Activated CD4-positive, alpha-beta memory T cell treated with anti-CD3 and anti-CD28 coated beads, Interleukin-2, amount 10 ng/mL, durations not matched to agents 7 days and 5 days (primary cell): Measurements from ENCODE around the gene CMSS1. TPM values are rescaled to one million over a fixed set of nuclear protein-coding genes. Genes with fewer than 3 reads are reported as not detected.

Experiments
- CTCF ChIA-PET: fragments of 350-600 bp; sonication (Branson Sonifier 250); formaldehyde crosslinking; loops from one replicate; lab custom pipeline; 2021; ENCODE audit warnings: antibody characterized with exemption, inconsistent platforms; lab: Charles Lee
- POLR2A ChIA-PET: fragments of 350-600 bp; sonication (Branson Sonifier 250); formaldehyde crosslinking; loops from one replicate; lab custom pipeline; 2021; ENCODE audit warnings: antibody characterized with exemption; lab: Charles Lee
- DNase-seq: peaks from one replicate; pipeline ENCODE4 v3.0.0-alpha.2; 2020
- H3K27ac Mint-ChIP-seq: one replicate; pipeline ENCODE4 v1.8.0; 2021; ENCODE audit warnings: mild to moderate bottlenecking, mixed read lengths
- H3K27me3 Mint-ChIP-seq: one replicate; pipeline ENCODE4 v1.8.0; 2021; ENCODE audit warnings: mixed read lengths
- H3K36me3 Mint-ChIP-seq: one replicate; pipeline ENCODE4 v1.8.0; 2021; ENCODE audit warnings: low read depth, mixed read lengths
- H3K4me1 Mint-ChIP-seq: one replicate; pipeline ENCODE4 v1.8.0; 2021; ENCODE audit warnings: mixed read lengths
- H3K4me3 Mint-ChIP-seq: one replicate; pipeline ENCODE4 v1.8.0; 2021; ENCODE audit warnings: mild to moderate bottlenecking, mixed read lengths
- H3K9me3 Mint-ChIP-seq: one replicate; pipeline ENCODE4 v1.8.0; 2021; ENCODE audit warnings: mixed read lengths
- total RNA-seq, 2 experiments: library from RNA; stranded (reverse); gene quantifications; one replicate each; pipeline ENCODE4 v1.2.3, GENCODE V29; 2021

Gene CMSS1
- total RNA-seq, 2 experiments from 2014 or later: 28.0 to 31.0 TPM

DNA sequence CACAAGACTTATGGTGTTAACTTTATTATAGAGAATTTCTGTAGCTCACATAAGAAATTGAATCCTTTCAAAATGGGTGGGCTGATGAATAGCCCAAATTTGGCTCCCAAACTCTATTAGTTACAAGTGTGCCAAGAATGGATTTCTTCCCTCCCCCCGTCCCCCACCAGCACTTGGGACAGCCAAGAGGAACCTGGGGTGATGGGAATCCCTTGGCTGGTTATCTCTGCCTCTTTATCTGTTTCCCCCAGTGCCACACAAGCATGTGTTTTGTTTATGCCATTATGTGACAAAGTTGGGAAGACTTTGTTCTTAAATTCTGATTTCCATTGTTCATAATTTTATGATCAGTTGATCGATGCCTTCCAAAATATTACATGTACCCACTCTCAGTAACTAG lies 28.3 kb downstream of the CMSS1 start:
- Mint-ChIP-seq H3K4me3 (no peak overlapping the region), H3K27me3 (no peaks in the 10 kb centered on the region), H3K27ac (no peak overlapping the region), H3K36me3 (no peaks in the 10 kb centered on the region), H3K4me1 (peaks cover 12% of the 10 kb centered on the region), H3K9me3 (no peaks in the 10 kb centered on the region)
- DNase-seq: no peak
- POLR2A ChIA-PET: no interaction called here
- CTCF ChIA-PET: interaction anchor here (0.6 to 2.2 kb wide), 4 partner anchors 12 to 481 kb away, joined by 3 to 9 read pairs (median 4); no protein-coding TSS in a partner anchor

DNA sequence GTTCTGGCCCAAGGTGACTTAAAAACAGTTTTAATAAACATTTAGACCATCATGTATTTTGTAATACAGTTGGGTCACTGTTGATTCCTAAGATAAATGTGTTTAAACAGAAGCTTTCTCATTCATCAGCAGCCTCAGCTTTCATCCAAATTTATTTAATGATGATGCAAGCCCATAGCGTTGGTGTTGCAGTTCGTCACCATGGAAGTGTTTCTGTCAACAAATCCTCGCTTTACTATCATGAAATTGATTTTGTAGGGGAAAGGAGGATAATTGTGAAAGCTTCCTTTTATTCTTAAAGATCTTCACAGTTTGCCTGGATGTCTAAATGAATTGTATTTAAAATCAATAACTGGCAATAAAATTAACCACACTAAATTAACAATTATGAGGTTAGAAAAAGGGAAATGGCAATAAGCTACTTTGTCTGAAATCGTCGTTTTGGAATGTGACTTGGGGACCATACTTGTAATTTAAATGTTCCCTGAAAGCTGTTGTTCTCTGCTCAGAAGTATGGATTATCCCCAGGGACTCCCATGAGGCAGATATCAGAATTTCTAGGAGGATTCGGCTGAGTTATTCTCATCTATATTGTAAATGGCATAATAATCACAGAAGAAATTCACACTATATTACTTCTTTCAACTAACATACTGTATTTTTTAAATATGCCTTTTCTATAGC lies 29.0 kb downstream of the CMSS1 start:
- no peak for DNase-seq
- H3K27me3 Mint-ChIP-seq: no peaks in the 10 kb centered on the region
- no peaks in the 10 kb centered on the region for H3K36me3 Mint-ChIP-seq
- CTCF ChIA-PET: interaction anchor here (0.6 to 2.2 kb wide), 5 partner anchors 13 to 481 kb away, joined by 3 to 9 read pairs (median 5); no protein-coding TSS in a partner anchor
- POLR2A ChIA-PET: no interaction called here
- peaks cover 12% of the 10 kb centered on the region for H3K4me1 Mint-ChIP-seq
- no peak overlapping the region for H3K4me3 Mint-ChIP-seq
- H3K27ac Mint-ChIP-seq: no peak overlapping the region
- H3K9me3 Mint-ChIP-seq: no peaks in the 10 kb centered on the region

DNA sequence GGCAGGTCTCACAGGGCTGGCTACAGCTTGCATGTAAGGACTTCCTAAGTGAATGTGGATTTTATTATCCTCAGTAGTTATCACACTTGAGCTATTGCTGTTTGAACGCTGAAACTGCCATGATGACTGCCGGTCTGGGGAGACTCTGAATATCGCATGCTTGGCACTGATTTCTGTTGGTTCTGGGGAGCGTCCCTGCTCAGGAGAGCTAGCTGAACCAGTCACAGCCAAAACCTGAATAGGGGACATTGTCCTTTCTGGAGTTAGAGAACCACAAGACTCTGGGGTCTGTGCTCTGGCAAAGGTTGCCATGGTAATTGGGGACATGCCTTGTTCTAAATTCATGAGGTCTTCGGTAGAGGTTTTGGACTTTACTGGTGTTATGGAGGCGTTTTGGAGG lies 30.8 kb downstream of the CMSS1 start:
- CTCF ChIA-PET: no interaction called here
- Mint-ChIP-seq H3K4me1 (peaks cover 12% of the 10 kb centered on the region), H3K36me3 (no peaks in the 10 kb centered on the region), H3K4me3 (no peak overlapping the region), H3K27me3 (no peaks in the 10 kb centered on the region), H3K27ac (no peak overlapping the region), H3K9me3 (no peaks in the 10 kb centered on the region)
- POLR2A ChIA-PET: no interaction called here
- DNase-seq: no peak

DNA sequence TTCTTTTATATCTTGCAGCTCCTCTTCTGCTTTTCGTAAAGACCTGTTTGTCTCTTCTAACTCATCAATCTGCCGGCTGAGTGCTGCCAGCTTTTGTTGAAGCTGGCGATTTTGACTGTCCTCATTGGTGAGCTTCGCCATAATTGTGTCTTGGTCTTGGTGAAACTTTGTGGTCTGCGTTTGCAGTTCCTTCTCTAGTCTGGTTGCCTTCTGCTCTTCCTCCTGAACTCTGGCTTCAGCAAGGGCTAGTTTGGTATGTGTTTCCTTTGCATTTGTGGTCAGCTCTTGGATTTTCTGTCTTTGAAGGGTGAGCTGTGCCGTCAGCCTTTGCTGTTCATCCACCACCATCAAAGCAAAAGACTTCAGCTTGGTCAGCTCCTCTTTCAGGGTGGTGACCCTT lies 32.9 kb downstream of the CMSS1 start:
- H3K27me3 Mint-ChIP-seq: no peaks in the 10 kb centered on the region
- POLR2A ChIA-PET: interaction anchor here (1.1 to 1.4 kb wide), 3 partner anchors 18 to 410 kb away, joined by 3 to 4 read pairs (median 4); partner anchors contain the start of gene TBC1D23
- no peak for DNase-seq
- CTCF ChIA-PET: interaction anchor here (1.2 to 1.4 kb wide), 2 partner anchors 404 to 410 kb away, joined by 6 read pairs; partner anchors contain the start of gene TBC1D23
- H3K4me3 Mint-ChIP-seq: no peak overlapping the region
- H3K36me3 Mint-ChIP-seq: no peaks in the 10 kb centered on the region
- no peaks in the 10 kb centered on the region for H3K9me3 Mint-ChIP-seq
- H3K27ac Mint-ChIP-seq: no peak overlapping the region
- H3K4me1 Mint-ChIP-seq: peaks cover 9% of the 10 kb centered on the region

DNA sequence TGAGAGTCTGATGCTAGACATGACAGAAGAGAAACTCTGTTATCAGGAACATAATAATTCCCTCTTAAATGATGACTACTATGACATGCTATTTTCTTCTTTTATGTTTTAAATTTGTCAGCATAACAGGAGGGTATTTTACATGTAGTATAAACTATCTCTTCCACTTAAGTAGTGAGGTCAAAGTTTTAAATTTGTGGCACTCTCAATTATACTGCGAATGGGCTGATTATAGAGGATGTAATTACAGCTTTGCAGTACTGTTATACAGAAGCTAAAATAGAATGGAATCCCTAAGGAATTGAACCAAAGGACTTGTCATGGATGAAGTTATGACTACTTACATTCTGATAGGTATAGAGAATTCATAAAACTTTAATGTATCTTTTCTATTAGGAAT lies 34.3 kb downstream of the CMSS1 start:
- ChIA-PET POLR2A (no interaction called here), CTCF (interaction anchor here (1.3 to 1.5 kb wide), 2 partner anchors 9 to 402 kb away, joined by 3 to 4 read pairs; no protein-coding TSS in a partner anchor)
- Mint-ChIP-seq H3K4me3 (no peak overlapping the region), H3K9me3 (no peaks in the 10 kb centered on the region), H3K36me3 (peaks cover 2% of the 10 kb centered on the region), H3K27ac (no peak overlapping the region), H3K4me1 (peaks cover 22% of the 10 kb centered on the region), H3K27me3 (no peaks in the 10 kb centered on the region)
- DNase-seq: no peak

DNA sequence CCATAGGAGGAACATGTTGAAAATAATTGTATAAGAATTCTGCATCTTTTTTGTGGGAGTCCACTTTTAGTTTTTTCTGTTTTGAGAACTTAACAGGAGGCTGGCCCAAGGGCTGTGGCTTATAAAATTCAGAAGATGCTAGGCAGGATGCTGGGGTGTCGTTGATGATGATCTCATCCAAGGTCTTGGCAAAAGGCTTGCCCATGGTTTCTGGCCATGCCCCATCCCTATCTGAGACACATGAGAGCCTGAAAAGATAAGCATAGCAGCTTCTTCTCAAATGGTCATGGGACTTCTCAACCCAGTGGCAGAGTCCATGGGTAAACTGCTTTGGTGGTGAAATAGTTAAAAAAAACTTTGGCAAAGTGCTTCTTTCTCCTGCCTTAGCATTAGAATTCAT lies 35.2 kb downstream of the CMSS1 start:
- Mint-ChIP-seq H3K9me3 (no peaks in the 10 kb centered on the region), H3K27me3 (no peaks in the 10 kb centered on the region), H3K4me3 (no peak overlapping the region), H3K27ac (no peak overlapping the region), H3K4me1 (peaks cover 26% of the 10 kb centered on the region), H3K36me3 (peaks cover 2% of the 10 kb centered on the region)
- CTCF ChIA-PET: interaction anchor here (1.2 to 1.5 kb wide), 3 partner anchors 9 to 401 kb away, joined by 3 to 5 read pairs (median 4); no protein-coding TSS in a partner anchor
- POLR2A ChIA-PET: no interaction called here
- no peak for DNase-seq

DNA sequence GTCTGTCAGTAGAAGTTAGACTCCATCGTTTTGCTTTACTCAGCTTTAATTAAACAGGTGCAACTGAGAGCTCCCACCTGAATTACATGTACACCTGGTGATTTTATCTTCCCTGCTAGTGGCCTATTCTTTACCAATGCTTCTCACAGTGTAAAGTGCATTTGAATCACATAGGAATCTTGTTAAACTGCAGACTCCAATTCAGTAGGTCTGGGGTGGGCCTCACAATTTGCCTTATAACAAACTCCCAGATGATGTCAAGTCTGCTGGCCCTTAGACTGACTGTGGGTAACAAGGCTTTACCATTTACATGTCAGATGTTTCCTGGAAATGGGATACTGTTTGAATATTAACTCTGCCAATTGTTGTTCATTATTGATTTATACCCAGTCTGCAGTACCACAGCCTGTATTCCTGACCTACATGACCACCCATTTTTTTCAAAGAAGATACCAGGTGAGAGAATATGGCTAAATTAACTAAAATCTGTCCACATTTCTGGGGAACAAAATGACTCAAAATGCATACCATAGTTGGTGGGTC lies 37.2 kb downstream of the CMSS1 start:
- Mint-ChIP-seq H3K27ac (no peak overlapping the region), H3K9me3 (no peaks in the 10 kb centered on the region), H3K27me3 (no peaks in the 10 kb centered on the region), H3K4me3 (no peak overlapping the region), H3K36me3 (peaks cover 2% of the 10 kb centered on the region), H3K4me1 (peaks cover 22% of the 10 kb centered on the region)
- ChIA-PET CTCF (no interaction called here), POLR2A (no interaction called here)
- no peak for DNase-seq

DNA sequence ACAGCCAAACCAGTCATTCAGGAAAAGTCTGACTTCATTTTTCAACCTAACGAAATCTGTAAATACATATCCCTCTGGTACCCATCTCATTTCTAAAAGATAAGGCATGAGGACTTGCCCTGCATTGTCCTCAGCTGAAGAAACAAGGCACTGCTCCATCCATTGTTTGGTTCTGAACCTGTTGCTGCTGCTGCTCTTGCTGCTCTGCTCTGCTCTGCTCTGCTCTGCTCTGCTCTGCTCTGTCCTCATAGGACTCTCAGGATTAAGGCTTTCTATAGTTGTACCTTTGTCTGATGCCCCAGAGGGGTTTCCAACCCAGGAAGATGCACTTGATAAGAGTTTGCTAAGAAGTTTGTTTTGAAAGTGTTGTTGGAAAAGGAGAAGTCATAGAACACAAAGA lies 38.2 kb downstream of the CMSS1 start:
- POLR2A ChIA-PET: no interaction called here

DNA sequence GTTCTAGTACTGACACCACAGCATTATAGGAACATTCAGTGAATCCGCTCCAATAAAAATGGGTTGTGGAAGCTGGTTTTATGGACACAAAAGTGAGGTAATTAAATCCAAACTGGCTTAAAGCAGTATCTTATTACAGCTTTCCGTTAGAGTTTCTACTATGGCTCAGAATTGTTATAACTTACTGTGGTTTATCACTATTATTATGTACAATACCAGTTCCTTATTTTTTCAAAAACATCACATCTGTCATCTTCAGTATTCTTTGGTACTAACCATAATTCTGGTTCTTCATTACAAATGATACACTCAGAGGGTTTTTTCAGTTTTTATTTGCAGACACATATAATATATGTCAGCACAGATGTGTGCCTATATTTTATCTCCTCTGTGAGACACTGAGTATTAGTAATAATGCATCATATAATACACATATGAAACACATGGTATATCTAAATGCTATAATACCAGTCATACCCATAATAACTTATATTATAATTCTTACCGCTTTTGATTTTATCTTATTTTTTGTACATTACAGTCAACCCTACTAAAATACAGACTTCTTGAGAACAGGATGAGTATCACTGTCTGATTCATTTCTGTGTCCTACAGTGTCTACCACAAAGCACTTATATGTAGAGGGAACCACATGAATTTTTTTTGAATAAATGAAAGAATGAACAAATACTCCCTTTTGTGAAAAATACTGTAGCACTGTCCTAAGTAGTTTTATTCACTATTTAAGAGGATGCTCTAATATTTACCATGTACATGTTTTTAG lies 39.0 kb downstream of the CMSS1 start:
- H3K27me3 Mint-ChIP-seq: no peaks in the 10 kb centered on the region
- peaks cover 28% of the 10 kb centered on the region for H3K4me1 Mint-ChIP-seq
- ChIA-PET CTCF (no interaction called here), POLR2A (no interaction called here)
- no peak overlapping the region for H3K4me3 Mint-ChIP-seq
- DNase-seq: no peak
- no peaks in the 10 kb centered on the region for H3K9me3 Mint-ChIP-seq
- no peak overlapping the region for H3K27ac Mint-ChIP-seq
- H3K36me3 Mint-ChIP-seq: peaks cover 2% of the 10 kb centered on the region

More for the DNA sequence above, 38.2 kb downstream of the CMSS1 start:
- CTCF ChIA-PET: no interaction called here
- Mint-ChIP-seq H3K4me3 (no peak overlapping the region), H3K27ac (no peak overlapping the region), H3K4me1 (peaks cover 25% of the 10 kb centered on the region), H3K36me3 (peaks cover 2% of the 10 kb centered on the region), H3K27me3 (no peaks in the 10 kb centered on the region), H3K9me3 (no peaks in the 10 kb centered on the region)
- DNase-seq: no peak

DNA sequence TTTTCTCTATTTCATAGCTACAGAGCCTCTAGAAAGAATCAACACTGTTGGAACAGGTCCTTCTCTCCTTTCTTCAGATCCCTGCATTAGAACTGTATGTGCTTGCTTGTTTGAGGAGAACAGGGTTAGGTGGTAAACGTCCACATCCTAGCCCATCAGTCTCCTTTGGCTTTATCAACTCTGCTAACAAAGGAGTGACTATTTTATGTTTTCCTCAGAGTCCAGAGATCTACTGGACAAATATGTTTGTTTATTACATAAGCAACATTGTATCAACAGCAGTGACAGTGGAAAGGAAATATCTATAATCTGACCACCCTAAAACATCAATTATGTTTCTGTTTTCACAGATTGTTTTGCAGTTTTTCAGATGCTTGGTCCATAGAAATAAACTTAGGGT lies 39.6 kb downstream of the CMSS1 start:
- POLR2A ChIA-PET: no interaction called here
- no peak overlapping the region for H3K4me3 Mint-ChIP-seq
- DNase-seq: no peak
- peaks cover 2% of the 10 kb centered on the region for H3K36me3 Mint-ChIP-seq
- peaks cover 28% of the 10 kb centered on the region for H3K4me1 Mint-ChIP-seq
- no peaks in the 10 kb centered on the region for H3K27me3 Mint-ChIP-seq
- no peaks in the 10 kb centered on the region for H3K9me3 Mint-ChIP-seq
- CTCF ChIA-PET: no interaction called here
- no peak overlapping the region for H3K27ac Mint-ChIP-seq

DNA sequence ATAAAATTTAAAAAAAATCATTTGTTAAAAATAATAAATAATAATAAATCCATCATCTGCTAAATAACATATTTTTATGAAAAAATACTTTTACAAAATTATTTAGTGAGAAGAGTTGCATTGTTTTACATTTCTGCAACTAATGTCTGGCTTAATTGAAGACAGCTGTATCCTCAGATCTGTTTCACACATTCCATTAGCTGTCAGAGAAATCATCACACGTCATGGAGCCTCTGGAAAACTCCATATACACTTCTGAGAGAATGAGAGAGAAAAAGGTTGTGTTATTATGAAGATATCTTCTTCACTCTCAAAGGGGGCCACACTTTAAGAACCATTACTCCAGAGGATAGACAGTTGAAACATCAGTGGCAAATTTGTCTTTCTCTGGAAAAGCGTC lies 40.8 kb downstream of the CMSS1 start:
- H3K27me3 Mint-ChIP-seq: no peaks in the 10 kb centered on the region
- DNase-seq: no peak
- ChIA-PET CTCF (no interaction called here), POLR2A (no interaction called here)
- no peak overlapping the region for H3K27ac Mint-ChIP-seq
- peaks cover 10% of the 10 kb centered on the region for H3K36me3 Mint-ChIP-seq
- H3K4me1 Mint-ChIP-seq: peaks cover 35% of the 10 kb centered on the region
- no peak overlapping the region for H3K4me3 Mint-ChIP-seq
- no peaks in the 10 kb centered on the region for H3K9me3 Mint-ChIP-seq

DNA sequence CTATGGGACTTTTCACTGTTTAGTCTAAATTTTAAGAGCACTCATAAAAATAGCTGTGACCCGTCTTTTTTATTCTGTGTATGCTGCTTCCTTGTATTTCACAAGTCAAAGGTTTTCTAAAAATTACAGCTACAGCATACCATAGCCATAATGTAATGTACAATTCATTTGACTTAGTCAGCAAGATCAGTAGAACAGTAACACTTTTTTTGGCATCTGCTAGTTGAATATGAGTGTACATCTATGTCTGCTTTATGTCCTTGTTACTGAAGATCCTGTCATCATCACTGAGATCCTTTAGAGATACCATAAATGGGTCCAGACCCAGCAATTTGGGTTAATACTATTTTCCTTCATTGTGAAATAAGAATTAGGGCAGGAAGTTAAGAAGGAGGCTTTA lies 42.2 kb downstream of the CMSS1 start:
- H3K27ac Mint-ChIP-seq: no peak overlapping the region
- peaks cover 46% of the 10 kb centered on the region for H3K4me1 Mint-ChIP-seq
- DNase-seq: no peak
- H3K36me3 Mint-ChIP-seq: peaks cover 13% of the 10 kb centered on the region
- ChIA-PET CTCF (interaction anchor here (0.7 to 1.5 kb wide), 3 partner anchors 8 to 401 kb away, joined by 3 to 5 read pairs (median 3); partner anchors contain the start of gene TBC1D23), POLR2A (no interaction called here)
- no peaks in the 10 kb centered on the region for H3K9me3 Mint-ChIP-seq
- no peaks in the 10 kb centered on the region for H3K27me3 Mint-ChIP-seq
- no peak overlapping the region for H3K4me3 Mint-ChIP-seq

DNA sequence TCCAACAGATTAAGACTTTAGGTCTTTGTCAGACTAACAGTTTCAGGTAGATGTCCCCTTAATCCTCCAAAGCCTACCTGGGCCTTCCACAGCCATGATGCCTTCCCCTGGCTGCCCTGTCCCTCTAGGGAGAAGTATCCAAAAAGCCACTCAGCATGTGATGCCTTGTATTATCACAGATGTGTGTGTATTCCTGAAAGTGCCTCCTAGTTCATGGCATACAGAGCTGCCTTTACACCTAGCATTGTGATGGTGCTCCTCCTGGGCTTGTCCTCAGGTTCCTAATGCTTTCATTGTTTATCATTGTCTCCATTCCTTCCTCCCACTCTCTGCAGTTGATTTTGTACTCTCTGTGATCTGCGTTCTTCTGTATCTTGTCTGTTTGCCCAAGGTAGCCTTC lies 43.6 kb downstream of the CMSS1 start:
- H3K9me3 Mint-ChIP-seq: no peaks in the 10 kb centered on the region
- POLR2A ChIA-PET: interaction anchor here (2.4 kb wide), 1 partner anchor 10 kb away, joined by 6 read pairs; no protein-coding TSS in a partner anchor
- no peak overlapping the region for H3K27ac Mint-ChIP-seq
- H3K27me3 Mint-ChIP-seq: no peaks in the 10 kb centered on the region
- peaks cover 47% of the 10 kb centered on the region for H3K4me1 Mint-ChIP-seq
- DNase-seq: no peak
- H3K36me3 Mint-ChIP-seq: peaks cover 11% of the 10 kb centered on the region
- CTCF ChIA-PET: no interaction called here
- no peak overlapping the region for H3K4me3 Mint-ChIP-seq
